ENCODE results near the gene MAK.

DNA sequence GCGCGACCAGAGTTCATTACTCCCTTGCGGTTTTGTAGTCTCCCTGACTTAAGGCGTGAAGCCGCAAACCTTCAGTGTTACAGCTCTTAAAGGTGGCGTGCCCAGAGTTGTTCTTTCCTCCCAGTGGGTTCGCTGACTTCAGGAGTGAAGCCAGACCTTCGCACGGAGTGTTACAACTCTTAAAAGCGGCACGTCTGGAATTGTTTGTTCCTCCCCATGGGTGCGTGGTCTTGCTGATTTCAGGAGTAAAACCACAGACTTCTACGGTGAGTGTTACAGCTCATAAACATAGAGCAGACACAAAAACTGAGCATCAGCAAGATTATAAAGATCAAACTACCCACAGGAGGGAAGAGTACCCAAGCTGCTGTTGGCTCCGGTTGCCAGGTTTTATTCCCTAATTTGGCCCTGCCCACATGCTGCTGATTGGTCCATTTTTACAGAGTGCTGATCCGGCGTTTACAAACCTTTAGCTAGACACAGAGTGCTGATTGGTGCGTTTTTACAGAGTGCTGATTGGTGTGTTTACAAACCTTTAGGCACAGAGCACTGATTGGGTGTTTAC, 105.1 kb downstream of the MAK start:
- TF ChIP-seq, protein P1, sequence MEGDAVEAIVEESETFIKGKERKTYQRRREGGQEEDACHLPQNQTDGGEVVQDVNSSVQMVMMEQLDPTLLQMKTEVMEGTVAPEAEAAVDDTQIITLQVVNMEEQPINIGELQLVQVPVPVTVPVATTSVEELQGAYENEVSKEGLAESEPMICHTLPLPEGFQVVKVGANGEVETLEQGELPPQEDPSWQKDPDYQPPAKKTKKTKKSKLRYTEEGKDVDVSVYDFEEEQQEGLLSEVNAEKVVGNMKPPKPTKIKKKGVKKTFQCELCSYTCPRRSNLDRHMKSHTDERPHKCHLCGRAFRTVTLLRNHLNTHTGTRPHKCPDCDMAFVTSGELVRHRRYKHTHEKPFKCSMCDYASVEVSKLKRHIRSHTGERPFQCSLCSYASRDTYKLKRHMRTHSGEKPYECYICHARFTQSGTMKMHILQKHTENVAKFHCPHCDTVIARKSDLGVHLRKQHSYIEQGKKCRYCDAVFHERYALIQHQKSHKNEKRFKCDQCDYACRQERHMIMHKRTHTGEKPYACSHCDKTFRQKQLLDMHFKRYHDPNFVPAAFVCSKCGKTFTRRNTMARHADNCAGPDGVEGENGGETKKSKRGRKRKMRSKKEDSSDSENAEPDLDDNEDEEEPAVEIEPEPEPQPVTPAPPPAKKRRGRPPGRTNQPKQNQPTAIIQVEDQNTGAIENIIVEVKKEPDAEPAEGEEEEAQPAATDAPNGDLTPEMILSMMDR (IDR thresholded peaks at IDR 0.05): no peak
- no peak for TF ChIP-seq POLR2A (IDR thresholded peaks at IDR 0.05)

Data from lower leg skin (tissue), 3 donors.